Measurements from ENCODE around the gene MTA2.
"Not testable (repeated sequence)": the region's sequence is repeated elsewhere in the genome, so short reads cannot be mapped to it uniquely, and the experiment has no call there.

The MTA2 gene

DNA sequence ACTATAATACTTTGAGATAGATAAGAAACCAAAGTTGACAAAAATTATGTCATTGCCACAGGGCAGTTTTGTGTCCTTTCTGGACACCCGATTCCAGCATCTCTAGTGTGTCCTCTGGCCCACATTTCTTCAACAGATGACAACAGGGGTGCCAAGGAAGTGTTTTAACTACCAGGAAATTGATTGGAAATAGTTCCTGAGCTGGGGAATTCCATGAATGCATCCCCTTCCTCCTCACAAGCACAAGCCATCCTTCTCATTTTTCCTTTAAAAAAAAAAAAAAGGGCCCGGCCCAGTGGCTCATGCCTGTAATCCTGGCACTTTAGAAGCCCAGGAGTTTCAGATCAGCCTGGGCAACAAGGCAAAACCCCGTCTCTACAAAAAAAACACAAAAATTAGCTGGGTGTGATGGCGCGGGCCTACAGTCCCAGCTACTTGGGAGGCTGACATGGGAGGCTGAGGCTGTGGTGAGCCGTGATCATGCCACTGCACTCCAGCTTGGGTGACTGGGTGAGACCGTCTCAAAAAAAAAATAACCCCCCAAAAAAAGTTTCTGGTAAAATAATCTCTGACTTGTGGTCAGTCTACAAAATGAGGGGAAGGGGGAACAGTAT, 20.9 kb upstream of the MTA2 start:
- DNase-seq (ENCODE audit: insufficient read length, low spot score) (no peak), FAIRE-seq (no peak)
- TF ChIP-seq, protein P1, sequence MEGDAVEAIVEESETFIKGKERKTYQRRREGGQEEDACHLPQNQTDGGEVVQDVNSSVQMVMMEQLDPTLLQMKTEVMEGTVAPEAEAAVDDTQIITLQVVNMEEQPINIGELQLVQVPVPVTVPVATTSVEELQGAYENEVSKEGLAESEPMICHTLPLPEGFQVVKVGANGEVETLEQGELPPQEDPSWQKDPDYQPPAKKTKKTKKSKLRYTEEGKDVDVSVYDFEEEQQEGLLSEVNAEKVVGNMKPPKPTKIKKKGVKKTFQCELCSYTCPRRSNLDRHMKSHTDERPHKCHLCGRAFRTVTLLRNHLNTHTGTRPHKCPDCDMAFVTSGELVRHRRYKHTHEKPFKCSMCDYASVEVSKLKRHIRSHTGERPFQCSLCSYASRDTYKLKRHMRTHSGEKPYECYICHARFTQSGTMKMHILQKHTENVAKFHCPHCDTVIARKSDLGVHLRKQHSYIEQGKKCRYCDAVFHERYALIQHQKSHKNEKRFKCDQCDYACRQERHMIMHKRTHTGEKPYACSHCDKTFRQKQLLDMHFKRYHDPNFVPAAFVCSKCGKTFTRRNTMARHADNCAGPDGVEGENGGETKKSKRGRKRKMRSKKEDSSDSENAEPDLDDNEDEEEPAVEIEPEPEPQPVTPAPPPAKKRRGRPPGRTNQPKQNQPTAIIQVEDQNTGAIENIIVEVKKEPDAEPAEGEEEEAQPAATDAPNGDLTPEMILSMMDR (IDR thresholded peaks at IDR 0.05; ENCODE audit: insufficient read depth, missing control alignments): no peak

DNA sequence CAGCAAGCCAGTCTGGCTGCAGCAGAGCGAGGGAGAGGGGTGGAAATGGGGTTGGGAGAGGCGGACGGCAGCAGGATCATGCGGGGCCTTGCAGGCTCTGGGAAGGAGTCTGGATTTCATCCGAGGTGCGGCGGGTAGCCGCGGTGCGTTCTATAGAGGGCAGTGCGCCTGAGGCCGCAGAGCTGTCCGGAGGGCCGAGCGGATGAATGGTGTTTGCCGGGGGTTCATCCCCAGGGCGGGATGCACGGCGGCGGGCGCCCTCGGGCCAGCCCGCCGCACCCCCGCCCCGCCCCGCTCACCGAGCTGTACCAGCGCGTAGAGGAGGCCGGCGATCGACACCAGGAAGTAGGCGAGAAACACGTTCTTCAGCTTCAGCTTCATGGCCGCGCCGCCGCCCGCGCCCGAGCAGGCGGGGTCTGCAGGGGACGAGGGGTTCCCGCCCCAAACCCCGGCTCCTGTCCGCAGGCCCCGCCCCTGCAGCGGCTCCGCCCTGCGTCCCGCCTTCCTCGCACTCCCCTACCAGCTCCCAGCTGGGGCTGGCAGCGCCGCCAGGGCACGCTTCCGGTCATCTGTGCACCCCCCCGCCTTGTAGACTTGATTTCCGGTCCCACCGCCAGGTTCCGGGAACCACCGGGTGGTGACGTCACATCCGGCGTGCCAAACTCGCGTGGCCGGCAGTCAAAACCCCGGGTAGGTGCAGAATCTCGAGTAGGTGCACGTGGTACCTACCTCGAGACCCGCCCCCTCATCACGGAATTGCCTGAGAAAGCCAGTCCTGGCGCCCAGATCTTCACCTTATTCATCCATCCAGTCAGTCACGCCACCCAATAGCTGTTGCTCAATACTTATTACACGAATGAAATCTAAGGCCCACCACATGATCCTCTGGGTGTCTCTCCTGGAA, 20.2 kb upstream of the MTA2 start, which contains the start of gene B3GAT3:
Gene B3GAT3 (minus strand): TSS at position 420 of the 904 bp plus-strand sequence. CDS start 39 bp downstream, at position 381.
- DNase-seq (ENCODE audit: insufficient read length, low spot score): peak; percentile 97
- FAIRE-seq: no peak
- TF ChIP-seq, protein P1 (IDR thresholded peaks at IDR 0.05; ENCODE audit: insufficient read depth, missing control alignments): no peak

DNA sequence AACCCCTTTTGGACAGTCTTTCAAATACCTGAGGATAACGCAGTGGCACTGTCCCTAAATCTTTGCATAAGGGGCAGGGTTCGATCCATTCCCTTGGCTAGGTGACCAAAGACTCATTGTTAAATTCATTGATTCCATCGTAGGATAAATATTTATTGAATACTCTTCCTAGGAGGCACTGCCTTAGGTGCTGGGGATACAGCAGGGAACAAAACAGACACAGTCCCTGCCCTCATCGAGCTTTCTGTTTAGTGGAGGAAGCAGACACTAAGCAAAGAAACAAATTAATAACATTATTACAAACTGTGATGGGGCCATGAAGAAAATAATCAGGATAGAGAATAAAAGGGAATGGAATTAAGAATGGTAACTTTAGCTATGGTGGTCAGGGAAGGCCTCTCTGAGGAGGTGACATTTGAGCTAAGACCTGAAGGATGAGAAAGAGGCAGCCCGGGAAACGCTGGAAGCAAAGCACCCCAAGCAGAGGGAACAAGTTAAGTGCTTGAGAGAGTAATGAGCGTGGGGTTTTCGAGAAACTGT, 19.4 kb upstream of the MTA2 start:
- no peak for DNase-seq (ENCODE audit: insufficient read length, low spot score)
- TF ChIP-seq, protein P1 (IDR thresholded peaks at IDR 0.05; ENCODE audit: insufficient read depth, missing control alignments): no peak
- FAIRE-seq: no peak

DNA sequence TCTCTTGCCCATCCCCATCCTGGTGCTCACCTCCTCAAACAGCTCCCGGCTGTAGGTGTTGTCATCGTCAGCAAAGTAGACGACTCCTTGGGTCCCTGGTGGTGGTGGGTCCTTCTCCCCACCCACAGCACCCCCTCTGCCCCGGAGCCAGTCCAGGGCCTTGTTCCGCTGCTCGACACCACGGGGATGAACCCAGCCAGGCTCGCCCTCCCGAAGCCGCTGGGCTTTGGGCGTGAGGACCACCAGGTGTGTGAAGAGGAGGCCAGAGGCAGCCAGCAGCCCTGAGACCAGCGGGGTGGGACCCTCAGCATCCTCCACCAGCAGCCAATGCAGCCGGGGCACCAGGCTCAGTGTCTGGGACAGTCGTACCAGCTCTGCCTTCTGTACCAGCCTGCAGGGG, 15.3 kb upstream of the MTA2 start:
- not testable (repeated sequence) for DNase-seq (ENCODE audit: insufficient read length, low spot score); FAIRE-seq

DNA sequence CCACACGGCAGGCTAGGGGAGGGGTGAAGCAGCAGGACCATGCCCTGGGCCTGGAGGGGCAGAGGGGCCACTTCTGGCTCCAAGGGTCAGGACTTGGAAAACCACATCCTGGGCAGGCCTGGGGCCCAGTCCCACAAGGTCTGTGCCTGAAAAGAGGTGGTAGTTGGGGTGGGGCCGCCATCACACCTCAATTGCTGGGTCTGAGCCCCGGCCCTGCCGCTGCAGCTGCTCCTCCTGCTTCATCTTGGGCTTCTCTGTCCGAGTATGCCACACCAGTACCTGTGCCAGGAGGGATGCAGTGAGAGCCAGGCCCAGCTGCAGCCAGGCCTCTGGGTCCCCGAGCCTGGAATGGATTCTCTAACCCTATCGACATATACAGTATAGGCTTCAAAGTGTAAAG, 13.9 kb upstream of the MTA2 start:
- DNase-seq (ENCODE audit: insufficient read length, low spot score): no peak
- FAIRE-seq: no peak
- TF ChIP-seq, protein P1 (IDR thresholded peaks at IDR 0.05; ENCODE audit: insufficient read depth, missing control alignments): no peak

DNA sequence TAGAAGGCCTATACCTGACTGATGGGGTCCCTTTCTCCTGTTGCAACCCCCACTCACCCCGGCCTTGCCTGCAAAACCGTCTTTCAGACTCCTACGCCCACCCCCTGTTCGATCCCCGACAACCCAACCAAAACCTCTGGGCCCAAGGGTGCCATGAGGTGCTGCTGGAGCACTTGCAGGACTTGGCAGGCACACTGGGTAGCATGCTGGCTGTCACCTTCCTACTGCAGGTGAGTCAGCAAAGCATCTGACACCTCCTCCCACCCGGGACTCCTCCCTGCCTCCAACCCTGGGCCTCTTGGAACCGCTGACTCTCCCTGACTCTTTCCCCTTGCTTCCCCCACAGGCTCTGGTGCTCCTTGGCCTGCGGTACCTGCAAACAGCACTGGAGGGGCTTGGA, 12.6 kb upstream of the MTA2 start:
- TF ChIP-seq, protein P1 (IDR thresholded peaks at IDR 0.05; ENCODE audit: insufficient read depth, missing control alignments): no peak
- FAIRE-seq: no peak
- DNase-seq (ENCODE audit: insufficient read length, low spot score): no peak

DNA sequence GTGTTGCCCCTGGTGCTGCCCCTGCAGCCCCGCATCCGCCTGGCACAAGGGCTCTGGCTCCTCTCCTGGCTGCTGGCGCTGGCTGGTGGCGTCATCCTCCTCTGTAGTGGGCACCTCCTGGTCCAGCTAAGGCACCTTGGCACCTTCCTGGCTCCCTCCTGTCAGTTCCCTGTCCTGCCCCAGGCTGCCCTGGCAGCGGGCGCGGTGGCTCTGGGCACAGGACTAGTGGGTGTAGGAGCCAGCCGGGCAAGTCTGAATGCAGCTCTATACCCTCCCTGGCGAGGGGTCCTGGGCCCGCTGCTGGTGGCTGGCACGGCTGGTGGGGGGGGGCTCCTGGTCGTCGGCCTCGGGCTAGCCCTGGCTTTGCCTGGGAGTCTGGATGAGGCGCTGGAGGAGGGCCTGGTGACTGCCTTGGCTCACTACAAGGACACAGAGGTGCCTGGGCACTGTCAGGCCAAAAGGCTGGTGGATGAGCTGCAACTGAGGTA, 11.7 kb upstream of the MTA2 start:
- TF ChIP-seq, protein P1 (IDR thresholded peaks at IDR 0.05; ENCODE audit: insufficient read depth, missing control alignments): no peak
- no peak for FAIRE-seq
- DNase-seq (ENCODE audit: insufficient read length, low spot score): no peak

Data from D721Med (cell line).